ENCODE results near the gene TMUB1.

- TF ChIP-seq POLR2A (IDR thresholded peaks at IDR 0.05) (no peak), CTCF (IDR thresholded peaks at IDR 0.05) (no peak), POLR2AphosphoS5 (IDR thresholded peaks at IDR 0.05; ENCODE audit: insufficient read depth in 1 of 2, low read depth in 1 of 2) (no peak)
Measured at GRCh38 chr7:151058781-151059366, 24.4 kb downstream of the TMUB1 start.
